ACC112 (cell line): ENCODE results near the gene MBNL2.

Source experiments
- H2AFZ ChIP-seq: fragments of 200-600 bp; sonication (generic); one replicate; pipeline ENCODE4 v1.6.0; 2017; ENCODE audit warnings: antibody characterized with exemption, low read length; ENCODE audit not compliant: unreplicated experiment
- H3K27ac ChIP-seq: fragments of 200-600 bp; sonication (generic); 2 replicates; pipeline ENCODE4 v1.5.1; 2014; ENCODE audit warnings: low read depth, mild to moderate bottlenecking, antibody characterized with exemption, low read length, moderate library complexity
- H3K27me3 ChIP-seq: fragments of 200-600 bp; sonication (generic); 2 replicates; pipeline ENCODE4 v1.6.1; 2014; ENCODE audit warnings: mild to moderate bottlenecking, antibody characterized with exemption, low read length, moderate library complexity, mixed read lengths; ENCODE audit not compliant: insufficient read depth
- H3K36me3 ChIP-seq: fragments of 200-600 bp; sonication (generic); 2 replicates; pipeline ENCODE4 v1.6.1; 2016; ENCODE audit warnings: mild to moderate bottlenecking, antibody characterized with exemption, low read length, moderate library complexity, mixed read lengths; ENCODE audit not compliant: insufficient read depth
- H3K4me1 ChIP-seq: fragments of 200-600 bp; sonication (generic); one replicate; pipeline ENCODE4 v1.6.1; 2016; ENCODE audit warnings: low read length, mixed read lengths; ENCODE audit not compliant: insufficient read depth, unreplicated experiment, control insufficient read depth
- H3K4me3 ChIP-seq: fragments of 200-600 bp; sonication (generic); 2 replicates; pipeline ENCODE4 v1.5.1; 2014; ENCODE audit warnings: mild to moderate bottlenecking, low read depth, low read length
- H3K79me2 ChIP-seq: fragments of 200-600 bp; sonication (generic); one replicate; pipeline ENCODE4 v1.6.0; 2016; ENCODE audit warnings: low read length; ENCODE audit not compliant: control insufficient read depth, unreplicated experiment, insufficient read depth

MBNL2 gene

DNA sequence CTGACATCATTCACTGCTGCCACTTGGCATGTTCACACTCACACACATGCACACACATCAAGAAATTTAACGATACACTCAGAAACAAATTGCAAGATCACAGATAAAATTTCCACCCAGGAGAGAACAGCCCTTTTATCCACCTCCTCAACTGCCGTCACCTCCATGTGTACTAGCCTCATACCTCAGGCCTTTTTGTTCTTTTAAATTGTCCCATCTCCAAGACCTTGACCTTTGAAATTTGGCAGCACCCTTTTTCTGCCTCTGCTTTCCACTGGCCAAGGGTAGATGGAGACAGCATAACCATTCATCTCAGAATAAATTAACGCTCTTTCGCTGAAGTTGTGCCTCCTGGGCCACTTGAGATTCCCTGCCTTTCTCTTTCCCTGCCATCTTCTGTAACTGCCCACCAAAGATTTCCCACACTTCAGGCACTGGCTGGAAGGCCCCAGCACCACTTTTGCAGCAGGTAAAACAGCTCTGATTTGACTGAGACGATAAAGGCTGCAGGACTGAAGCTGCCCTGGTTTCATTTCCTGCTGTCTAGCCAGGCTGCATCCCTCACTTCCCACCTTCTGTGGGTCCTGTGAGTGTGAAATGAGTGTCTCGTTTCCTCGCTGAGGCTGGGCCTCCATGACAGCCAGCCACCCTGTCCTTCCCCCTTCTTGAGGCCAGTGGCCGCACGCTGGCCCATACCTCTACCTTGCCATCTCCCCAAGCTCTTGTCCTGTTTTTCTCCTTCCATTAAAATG, 39.3 kb downstream of the MBNL2 start:
- H3K36me3 ChIP-seq = no peaks in the 10 kb centered on the region
- no peaks in the 10 kb centered on the region for H3K27me3 ChIP-seq
- no peak overlapping the region for H3K27ac ChIP-seq
- no peak overlapping the region for H2AFZ ChIP-seq
- peaks cover 50% of the 10 kb centered on the region for H3K4me1 ChIP-seq
- peaks cover 60% of the 10 kb centered on the region for H3K79me2 ChIP-seq
- no peak overlapping the region for H3K4me3 ChIP-seq

DNA sequence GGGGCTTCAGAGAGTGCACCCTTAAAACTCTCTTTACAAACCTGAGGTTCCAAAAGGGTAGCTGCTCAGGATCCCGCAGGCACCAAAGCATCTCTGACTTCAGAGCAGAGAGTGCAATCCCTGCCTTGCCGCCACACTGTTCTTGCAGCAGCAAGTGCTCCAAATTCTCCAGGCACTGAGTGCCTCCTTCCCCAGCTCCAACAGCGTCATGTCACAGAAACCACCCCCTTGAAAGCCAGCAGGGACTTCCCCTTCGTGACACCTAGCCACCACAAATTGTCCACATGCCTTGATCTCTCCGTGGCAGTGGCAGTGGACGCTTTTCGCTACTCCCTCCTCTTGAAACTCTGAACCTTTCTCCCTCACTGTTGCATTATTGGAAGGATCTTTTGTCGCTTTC, 39.9 kb downstream of the MBNL2 start:
- no peaks in the 10 kb centered on the region for H3K27me3 ChIP-seq
- peaks cover 44% of the 10 kb centered on the region for H3K4me1 ChIP-seq
- no peak overlapping the region for H3K27ac ChIP-seq
- no peak overlapping the region for H2AFZ ChIP-seq
- H3K79me2 ChIP-seq = peaks cover 54% of the 10 kb centered on the region
- H3K36me3 ChIP-seq = no peaks in the 10 kb centered on the region
- H3K4me3 ChIP-seq = no peak overlapping the region

DNA sequence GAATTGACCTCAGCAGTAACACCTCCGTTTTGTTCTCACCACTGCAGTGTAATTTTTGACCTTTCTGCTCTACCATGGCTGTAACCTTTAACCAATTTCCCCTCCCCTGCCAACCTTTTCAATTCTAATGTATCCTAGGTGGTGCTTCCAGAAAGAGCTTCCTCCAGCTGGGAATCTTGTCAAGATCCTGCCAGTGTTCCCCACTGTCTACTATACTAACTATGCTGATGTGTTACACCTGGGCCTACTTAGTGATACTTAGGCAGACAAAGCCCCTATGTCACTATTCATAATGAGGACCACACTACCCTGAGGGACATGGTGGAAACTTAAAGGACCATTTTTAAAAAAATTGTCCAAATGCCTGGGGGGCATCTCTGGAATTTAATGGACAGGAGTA, 41.0 kb downstream of the MBNL2 start:
- Histone ChIP-seq H3K27me3 (no peaks in the 10 kb centered on the region), H3K79me2 (peaks cover 55% of the 10 kb centered on the region), H3K4me1 (peaks cover 35% of the 10 kb centered on the region), H2AFZ (no peak overlapping the region), H3K4me3 (no peak overlapping the region), H3K36me3 (no peaks in the 10 kb centered on the region), H3K27ac (no peak overlapping the region)

DNA sequence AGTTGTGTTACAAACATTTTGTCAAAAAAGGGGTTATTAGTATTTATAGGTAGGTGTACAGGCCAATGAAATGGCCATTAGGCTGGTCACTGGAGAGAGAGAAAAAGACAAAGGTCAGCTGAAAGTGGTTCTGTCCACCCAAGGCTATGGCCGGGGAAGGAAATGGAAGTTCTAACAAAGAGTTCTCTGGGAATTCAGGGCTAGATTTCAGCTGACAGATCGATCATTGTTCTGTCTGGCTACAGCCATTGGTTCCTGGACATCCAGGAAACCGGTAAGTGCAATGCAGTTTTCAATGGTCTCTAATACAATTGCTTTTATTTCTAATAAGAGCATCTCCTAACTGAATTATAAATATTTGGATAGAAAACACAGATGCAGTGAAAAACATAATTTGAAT, 42.5 kb downstream of the MBNL2 start:
- Histone ChIP-seq H3K27ac (peak overlapping the region; percentile 42), H3K4me3 (no peak overlapping the region), H3K4me1 (peaks cover 27% of the 10 kb centered on the region)

DNA sequence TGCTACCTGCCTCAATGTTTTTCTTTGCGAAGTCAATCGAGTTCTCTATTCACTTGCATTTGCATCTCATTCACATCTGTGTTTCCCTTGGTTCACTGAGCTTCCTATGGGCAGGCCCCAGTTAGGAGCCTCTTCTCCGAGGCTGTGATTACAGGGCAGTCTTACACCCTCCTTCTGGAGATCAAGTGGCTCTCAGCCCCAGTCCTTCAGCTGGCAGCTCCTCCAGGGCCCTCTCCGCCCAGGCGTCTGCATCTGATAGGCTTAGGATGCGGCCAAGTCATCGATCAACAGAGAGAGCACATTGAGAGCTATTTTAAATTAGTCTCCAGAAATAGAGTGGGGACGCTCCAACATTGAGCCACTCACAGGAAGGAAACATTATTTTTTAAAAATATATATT, 44.2 kb downstream of the MBNL2 start:
- no peak overlapping the region for H3K27ac ChIP-seq
- no peak overlapping the region for H2AFZ ChIP-seq
- peaks cover 18% of the 10 kb centered on the region for H3K4me1 ChIP-seq
- peaks cover 39% of the 10 kb centered on the region for H3K79me2 ChIP-seq
- H3K27me3 ChIP-seq = no peaks in the 10 kb centered on the region
- H3K4me3 ChIP-seq = no peak overlapping the region
- no peaks in the 10 kb centered on the region for H3K36me3 ChIP-seq

More for the DNA sequence above, 42.5 kb downstream of the MBNL2 start:
- H2AFZ ChIP-seq = no peak overlapping the region
- H3K36me3 ChIP-seq = no peaks in the 10 kb centered on the region
- H3K79me2 ChIP-seq = peaks cover 53% of the 10 kb centered on the region
- no peaks in the 10 kb centered on the region for H3K27me3 ChIP-seq

DNA sequence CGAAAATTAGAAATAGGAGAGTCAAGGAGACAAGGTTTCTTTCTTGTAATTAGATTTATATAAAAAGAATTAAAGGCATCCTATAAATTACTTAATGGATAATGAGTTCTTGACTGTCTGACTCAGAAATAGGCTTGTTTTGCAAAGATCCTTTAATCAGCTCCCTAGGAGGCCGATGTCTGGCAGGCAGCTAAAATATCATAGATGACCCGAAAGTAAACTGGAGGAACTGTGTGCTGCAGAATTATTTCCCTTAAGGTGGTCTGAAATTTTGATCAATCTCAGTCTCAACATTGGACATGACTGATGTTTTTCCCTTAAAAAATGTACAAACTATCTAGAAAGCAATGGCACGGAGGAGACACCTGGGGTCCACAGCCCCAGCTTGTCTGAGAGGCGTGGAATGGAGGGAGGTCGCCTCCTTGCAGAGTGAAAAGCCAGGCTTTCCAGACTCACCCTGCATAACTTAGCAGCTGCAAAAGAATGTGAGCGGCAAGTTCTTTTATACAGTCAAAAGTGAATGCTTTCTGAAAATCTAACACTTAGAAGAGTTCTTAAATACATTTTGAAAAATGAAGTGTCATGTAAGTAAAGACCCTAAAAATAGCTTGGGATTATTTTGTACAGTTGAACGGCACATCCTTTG, 44.8 kb downstream of the MBNL2 start:
- no peak overlapping the region for H2AFZ ChIP-seq
- no peak overlapping the region for H3K27ac ChIP-seq
- H3K79me2 ChIP-seq = peaks cover 33% of the 10 kb centered on the region
- peaks cover 18% of the 10 kb centered on the region for H3K4me1 ChIP-seq
- no peak overlapping the region for H3K4me3 ChIP-seq
- H3K36me3 ChIP-seq = no peaks in the 10 kb centered on the region
- H3K27me3 ChIP-seq = no peaks in the 10 kb centered on the region

DNA sequence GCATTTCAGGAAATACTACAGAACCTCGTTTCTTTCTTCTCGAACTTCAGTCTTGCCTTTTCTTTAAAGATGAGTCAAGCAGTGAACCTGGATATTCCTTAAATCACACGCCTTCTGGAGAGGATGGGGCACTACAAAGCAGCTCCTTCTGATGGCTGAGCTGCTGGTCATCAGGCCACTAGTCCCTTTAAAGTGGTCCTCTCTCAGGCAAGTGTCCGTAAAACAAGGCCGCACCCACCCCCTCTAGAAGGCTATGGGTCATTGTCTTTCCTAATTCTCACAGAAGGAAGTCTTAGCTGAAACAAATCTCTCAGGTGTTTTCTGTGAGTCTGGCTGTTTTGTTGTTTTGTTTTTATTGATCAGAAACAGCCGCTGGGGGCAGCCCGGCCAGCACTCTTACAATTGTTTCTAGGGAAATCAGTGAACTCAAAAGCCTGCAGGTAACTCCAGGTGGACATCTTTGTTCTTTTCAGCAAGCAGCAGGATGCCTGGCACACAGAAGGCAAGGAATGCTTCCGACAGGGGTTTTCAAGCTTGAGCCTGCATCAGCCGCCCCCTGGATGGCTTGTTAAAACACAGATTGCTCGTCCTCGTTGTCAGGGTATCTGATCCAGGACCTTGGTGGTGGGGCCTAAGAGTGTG, 45.4 kb downstream of the MBNL2 start:
- H3K27ac ChIP-seq = no peak overlapping the region
- no peak overlapping the region for H2AFZ ChIP-seq
- H3K79me2 ChIP-seq = peaks cover 29% of the 10 kb centered on the region
- H3K4me1 ChIP-seq = peaks cover 18% of the 10 kb centered on the region
- no peaks in the 10 kb centered on the region for H3K27me3 ChIP-seq
- no peak overlapping the region for H3K4me3 ChIP-seq
- H3K36me3 ChIP-seq = no peaks in the 10 kb centered on the region

DNA sequence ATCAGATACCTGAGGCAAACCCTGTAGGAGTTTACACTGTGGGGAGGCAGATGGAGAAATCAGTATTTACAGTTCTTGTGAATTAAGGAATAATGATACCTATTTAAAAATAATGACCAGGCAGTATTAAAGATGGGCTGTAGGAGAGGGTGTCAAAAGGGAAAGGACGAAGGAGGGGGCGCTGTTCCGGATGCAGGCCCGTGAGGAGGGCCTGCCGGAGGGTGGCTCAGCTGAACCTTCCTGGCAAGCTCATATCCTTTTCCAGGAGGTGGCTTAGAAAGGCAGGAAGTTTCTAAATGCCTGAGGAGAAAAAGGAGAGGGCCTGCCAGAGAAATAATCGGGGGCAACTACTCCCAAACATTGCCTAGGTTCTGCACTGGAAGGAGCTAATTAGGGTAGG, 46.6 kb downstream of the MBNL2 start:
- Histone ChIP-seq H3K4me3 (no peak overlapping the region), H3K79me2 (peaks cover 36% of the 10 kb centered on the region), H2AFZ (no peak overlapping the region), H3K27ac (no peak overlapping the region), H3K27me3 (no peaks in the 10 kb centered on the region), H3K4me1 (peaks cover 30% of the 10 kb centered on the region), H3K36me3 (no peaks in the 10 kb centered on the region)

DNA sequence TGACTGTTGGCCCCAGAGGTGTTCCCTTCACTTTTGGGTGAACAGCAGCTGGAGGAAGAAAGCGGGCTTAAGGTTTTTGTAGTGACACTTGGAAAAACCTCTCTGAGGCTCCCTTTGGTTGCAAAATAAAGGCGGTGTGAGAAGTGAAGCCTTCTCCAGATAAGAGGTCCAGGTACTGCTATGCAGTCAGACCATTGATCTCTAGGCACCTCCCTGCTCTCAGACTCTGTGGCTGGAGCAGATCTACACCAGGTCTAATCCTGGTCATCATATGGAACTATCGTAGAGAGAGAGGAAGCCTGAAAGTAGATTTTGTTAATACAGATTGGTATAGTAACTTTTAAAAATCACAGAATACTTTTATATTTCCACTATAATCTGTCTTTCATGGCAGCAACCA, 47.5 kb downstream of the MBNL2 start:
- Histone ChIP-seq H3K4me3 (no peak overlapping the region), H3K27ac (no peak overlapping the region), H3K36me3 (no peaks in the 10 kb centered on the region), H3K79me2 (peaks cover 34% of the 10 kb centered on the region), H3K27me3 (no peaks in the 10 kb centered on the region), H3K4me1 (peaks cover 35% of the 10 kb centered on the region), H2AFZ (no peak overlapping the region)

DNA sequence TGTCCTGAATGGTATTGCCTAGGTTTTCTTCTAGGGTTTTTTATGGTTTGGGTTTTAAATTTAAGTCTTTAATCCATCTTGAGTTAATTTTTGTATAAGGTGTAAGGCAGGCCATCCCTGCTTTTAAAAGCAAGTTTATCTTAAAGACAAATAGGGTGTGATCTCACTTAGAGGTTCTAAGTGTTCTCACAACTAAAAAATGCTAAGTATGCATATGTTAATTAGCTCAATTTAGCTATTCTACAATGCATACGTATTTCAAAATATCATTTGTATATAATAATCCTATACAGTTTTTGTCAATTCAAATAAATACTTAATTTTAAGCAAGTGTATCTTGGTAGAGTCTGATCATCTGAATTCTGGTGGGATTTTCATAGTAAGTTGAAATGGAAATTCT, 50.4 kb downstream of the MBNL2 start:
- H3K27ac ChIP-seq = peak overlapping the region; percentile 95; the same call in 1 of the 2 replicates
- H2AFZ ChIP-seq = no peak overlapping the region
- peaks cover 10% of the 10 kb centered on the region; the same call in 1 of the 2 replicates for H3K36me3 ChIP-seq
- no peak overlapping the region for H3K4me3 ChIP-seq
- peaks cover 34% of the 10 kb centered on the region for H3K79me2 ChIP-seq
- no peaks in the 10 kb centered on the region for H3K27me3 ChIP-seq
- H3K4me1 ChIP-seq = peaks cover 50% of the 10 kb centered on the region
